ENCODE data around the gene HAUS6. TPM values are rescaled to one million over a fixed set of nuclear protein-coding genes. Genes with fewer than 3 reads are reported as not detected.

The HAUS6 gene
- total and polyA plus RNA-seq, 2 of the 13 experiments (the other 11 are each of a cell fraction or from before 2014, with no cell fraction given): 9.8 to 31.1 TPM

DNA sequence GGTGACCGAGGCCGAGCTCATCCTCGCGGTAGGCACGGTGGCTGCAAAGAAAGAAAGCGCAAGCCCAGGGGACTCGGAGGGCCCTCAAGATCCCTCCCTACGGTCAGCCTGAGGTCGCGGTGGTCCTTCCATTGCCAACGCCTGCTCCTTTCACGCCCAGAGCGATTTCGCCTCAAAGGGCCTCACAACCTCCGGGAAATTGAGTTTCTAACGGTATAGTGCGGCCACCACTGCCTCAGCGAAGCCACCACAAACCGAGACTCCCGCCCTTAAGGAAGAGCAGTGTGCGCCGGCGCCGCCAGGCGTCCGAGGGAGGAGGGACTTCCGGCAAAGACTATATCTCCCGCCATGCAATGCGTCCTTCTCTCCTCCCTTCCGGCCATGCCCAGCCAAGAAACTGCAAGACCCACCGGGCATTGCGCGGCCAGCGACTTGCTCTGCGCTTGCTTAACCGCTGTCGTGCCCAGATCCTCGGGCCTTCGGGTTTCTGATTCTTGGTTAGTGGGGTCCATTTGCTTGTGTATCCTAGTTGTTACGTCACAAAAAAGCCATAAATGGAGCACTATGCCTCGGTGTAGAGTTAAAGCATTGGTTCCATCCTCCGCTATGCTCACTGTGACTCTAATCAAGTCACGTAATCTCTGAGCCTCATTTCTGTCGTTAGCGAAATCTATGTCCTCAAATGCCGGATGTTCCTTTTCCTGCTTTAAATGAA lies at the start of gene HAUS6 (continued):
- TF ChIP-seq ZNF598 (CRISPR knock-in tag; IDR thresholded peaks at IDR 0.05; ENCODE audit: borderline replicate concordance) (no peak), SIX4 (CRISPR knock-in tag; IDR thresholded peaks at IDR 0.05) (0 out of 2 replicates have a peak, but pooled peaks have one; percentile 13), ZBTB38 (CRISPR knock-in tag; IDR thresholded peaks at IDR 0.05) (peak; percentile 95), ZNF33B (CRISPR knock-in tag; IDR thresholded peaks at IDR 0.05) (peak; percentile 58; the same call in 1 of the 2 replicates), ZNF737 (CRISPR knock-in tag; IDR thresholded peaks at IDR 0.05; ENCODE audit: borderline replicate concordance) (no peak), FOXO1 (CRISPR knock-in tag; IDR thresholded peaks at IDR 0.05) (no peak; the same call in 1 of the 2 replicates), HDAC2 (CRISPR knock-in tag; IDR thresholded peaks at IDR 0.05) (0 out of 2 replicates have a peak, but pooled peaks have one; percentile 66)
- TF ChIP-seq, protein P1, sequence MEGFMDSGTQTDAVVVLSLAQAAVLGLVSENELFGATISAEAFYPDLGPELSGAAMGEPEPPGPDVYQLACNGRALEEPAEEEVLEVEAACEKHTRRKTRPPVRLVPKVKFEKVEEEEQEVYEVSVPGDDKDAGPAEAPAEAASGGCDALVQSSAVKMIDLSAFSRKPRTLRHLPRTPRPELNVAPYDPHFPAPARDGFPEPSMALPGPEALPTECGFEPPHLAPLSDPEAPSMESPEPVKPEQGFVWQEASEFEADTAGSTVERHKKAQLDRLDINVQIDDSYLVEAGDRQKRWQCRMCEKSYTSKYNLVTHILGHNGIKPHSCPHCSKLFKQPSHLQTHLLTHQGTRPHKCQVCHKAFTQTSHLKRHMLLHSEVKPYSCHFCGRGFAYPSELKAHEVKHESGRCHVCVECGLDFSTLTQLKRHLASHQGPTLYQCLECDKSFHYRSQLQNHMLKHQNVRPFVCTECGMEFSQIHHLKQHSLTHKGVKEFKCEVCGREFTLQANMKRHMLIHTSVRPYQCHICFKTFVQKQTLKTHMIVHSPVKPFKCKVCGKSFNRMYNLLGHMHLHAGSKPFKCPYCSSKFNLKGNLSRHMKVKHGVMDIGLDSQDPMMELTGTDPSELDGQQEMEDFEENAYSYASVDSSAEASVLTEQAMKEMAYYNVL (CRISPR knock-in tag; IDR thresholded peaks at IDR 0.05; ENCODE audit: borderline replicate concordance): no peak; the same call in 1 of the 2 replicates
- TF ChIP-seq, protein P2, sequence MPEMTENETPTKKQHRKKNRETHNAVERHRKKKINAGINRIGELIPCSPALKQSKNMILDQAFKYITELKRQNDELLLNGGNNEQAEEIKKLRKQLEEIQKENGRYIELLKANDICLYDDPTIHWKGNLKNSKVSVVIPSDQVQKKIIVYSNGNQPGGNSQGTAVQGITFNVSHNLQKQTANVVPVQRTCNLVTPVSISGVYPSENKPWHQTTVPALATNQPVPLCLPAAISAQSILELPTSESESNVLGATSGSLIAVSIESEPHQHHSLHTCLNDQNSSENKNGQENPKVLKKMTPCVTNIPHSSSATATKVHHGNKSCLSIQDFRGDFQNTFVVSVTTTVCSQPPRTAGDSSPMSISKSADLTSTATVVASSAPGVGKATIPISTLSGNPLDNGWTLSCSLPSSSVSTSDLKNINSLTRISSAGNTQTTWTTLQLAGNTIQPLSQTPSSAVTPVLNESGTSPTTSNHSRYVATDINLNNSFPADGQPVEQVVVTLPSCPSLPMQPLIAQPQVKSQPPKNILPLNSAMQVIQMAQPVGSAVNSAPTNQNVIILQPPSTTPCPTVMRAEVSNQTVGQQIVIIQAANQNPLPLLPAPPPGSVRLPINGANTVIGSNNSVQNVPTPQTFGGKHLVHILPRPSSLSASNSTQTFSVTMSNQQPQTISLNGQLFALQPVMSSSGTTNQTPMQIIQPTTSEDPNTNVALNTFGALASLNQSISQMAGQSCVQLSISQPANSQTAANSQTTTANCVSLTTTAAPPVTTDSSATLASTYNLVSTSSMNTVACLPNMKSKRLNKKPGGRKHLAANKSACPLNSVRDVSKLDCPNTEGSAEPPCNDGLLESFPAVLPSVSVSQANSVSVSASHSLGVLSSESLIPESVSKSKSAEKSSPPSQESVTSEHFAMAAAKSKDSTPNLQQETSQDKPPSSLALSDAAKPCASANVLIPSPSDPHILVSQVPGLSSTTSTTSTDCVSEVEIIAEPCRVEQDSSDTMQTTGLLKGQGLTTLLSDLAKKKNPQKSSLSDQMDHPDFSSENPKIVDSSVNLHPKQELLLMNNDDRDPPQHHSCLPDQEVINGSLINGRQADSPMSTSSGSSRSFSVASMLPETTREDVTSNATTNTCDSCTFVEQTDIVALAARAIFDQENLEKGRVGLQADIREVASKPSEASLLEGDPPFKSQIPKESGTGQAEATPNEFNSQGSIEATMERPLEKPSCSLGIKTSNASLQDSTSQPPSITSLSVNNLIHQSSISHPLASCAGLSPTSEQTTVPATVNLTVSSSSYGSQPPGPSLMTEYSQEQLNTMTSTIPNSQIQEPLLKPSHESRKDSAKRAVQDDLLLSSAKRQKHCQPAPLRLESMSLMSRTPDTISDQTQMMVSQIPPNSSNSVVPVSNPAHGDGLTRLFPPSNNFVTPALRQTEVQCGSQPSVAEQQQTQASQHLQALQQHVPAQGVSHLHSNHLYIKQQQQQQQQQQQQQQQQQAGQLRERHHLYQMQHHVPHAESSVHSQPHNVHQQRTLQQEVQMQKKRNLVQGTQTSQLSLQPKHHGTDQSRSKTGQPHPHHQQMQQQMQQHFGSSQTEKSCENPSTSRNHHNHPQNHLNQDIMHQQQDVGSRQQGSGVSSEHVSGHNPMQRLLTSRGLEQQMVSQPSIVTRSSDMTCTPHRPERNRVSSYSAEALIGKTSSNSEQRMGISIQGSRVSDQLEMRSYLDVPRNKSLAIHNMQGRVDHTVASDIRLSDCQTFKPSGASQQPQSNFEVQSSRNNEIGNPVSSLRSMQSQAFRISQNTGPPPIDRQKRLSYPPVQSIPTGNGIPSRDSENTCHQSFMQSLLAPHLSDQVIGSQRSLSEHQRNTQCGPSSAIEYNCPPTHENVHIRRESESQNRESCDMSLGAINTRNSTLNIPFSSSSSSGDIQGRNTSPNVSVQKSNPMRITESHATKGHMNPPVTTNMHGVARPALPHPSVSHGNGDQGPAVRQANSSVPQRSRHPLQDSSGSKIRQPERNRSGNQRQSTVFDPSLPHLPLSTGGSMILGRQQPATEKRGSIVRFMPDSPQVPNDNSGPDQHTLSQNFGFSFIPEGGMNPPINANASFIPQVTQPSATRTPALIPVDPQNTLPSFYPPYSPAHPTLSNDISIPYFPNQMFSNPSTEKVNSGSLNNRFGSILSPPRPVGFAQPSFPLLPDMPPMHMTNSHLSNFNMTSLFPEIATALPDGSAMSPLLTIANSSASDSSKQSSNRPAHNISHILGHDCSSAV (CRISPR knock-in tag; IDR thresholded peaks at IDR 0.05; ENCODE audit: borderline replicate concordance): no peak
- TF ChIP-seq, protein P3, sequence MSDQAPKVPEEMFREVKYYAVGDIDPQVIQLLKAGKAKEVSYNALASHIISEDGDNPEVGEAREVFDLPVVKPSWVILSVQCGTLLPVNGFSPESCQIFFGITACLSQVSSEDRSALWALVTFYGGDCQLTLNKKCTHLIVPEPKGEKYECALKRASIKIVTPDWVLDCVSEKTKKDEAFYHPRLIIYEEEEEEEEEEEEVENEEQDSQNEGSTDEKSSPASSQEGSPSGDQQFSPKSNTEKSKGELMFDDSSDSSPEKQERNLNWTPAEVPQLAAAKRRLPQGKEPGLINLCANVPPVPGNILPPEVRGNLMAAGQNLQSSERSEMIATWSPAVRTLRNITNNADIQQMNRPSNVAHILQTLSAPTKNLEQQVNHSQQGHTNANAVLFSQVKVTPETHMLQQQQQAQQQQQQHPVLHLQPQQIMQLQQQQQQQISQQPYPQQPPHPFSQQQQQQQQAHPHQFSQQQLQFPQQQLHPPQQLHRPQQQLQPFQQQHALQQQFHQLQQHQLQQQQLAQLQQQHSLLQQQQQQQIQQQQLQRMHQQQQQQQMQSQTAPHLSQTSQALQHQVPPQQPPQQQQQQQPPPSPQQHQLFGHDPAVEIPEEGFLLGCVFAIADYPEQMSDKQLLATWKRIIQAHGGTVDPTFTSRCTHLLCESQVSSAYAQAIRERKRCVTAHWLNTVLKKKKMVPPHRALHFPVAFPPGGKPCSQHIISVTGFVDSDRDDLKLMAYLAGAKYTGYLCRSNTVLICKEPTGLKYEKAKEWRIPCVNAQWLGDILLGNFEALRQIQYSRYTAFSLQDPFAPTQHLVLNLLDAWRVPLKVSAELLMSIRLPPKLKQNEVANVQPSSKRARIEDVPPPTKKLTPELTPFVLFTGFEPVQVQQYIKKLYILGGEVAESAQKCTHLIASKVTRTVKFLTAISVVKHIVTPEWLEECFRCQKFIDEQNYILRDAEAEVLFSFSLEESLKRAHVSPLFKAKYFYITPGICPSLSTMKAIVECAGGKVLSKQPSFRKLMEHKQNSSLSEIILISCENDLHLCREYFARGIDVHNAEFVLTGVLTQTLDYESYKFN (CRISPR knock-in tag; conservative IDR thresholded peaks at IDR 0.05): peak; percentile 10; the same call in 1 of the 2 replicates
- TF ChIP-seq, protein P4, sequence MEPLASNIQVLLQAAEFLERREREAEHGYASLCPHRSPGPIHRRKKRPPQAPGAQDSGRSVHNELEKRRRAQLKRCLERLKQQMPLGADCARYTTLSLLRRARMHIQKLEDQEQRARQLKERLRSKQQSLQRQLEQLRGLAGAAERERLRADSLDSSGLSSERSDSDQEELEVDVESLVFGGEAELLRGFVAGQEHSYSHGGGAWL (CRISPR knock-in tag; IDR thresholded peaks at IDR 0.05): peak; percentile 48; the same call in 1 of the 2 replicates
- TF ChIP-seq, protein P5, sequence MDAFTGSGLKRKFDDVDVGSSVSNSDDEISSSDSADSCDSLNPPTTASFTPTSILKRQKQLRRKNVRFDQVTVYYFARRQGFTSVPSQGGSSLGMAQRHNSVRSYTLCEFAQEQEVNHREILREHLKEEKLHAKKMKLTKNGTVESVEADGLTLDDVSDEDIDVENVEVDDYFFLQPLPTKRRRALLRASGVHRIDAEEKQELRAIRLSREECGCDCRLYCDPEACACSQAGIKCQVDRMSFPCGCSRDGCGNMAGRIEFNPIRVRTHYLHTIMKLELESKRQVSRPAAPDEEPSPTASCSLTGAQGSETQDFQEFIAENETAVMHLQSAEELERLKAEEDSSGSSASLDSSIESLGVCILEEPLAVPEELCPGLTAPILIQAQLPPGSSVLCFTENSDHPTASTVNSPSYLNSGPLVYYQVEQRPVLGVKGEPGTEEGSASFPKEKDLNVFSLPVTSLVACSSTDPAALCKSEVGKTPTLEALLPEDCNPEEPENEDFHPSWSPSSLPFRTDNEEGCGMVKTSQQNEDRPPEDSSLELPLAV (CRISPR knock-in tag; conservative IDR thresholded peaks at IDR 0.05; ENCODE audit: low read depth): no peak

Measured in HepG2 (cell line).